Caki2 (cell line): ENCODE measurements around the gene HDAC7. TPM values are rescaled to one million over a fixed set of nuclear protein-coding genes. Genes with fewer than 3 reads are reported as not detected.

Experiments used
- DNase-seq: peaks from one replicate; pipeline ENCODE4 v3.0.0-alpha.2; 2015; ENCODE audit warnings: low read depth
- in situ Hi-C: cut with HindIII; loops from 2 replicates; pipeline ENCODE4 v1.10.0; 2016; ENCODE audit warnings: low sequenced_read_pairs, low pct_unique_long_range_greater_than_20kb, mixed read lengths
- total RNA-seq: library from RNA; depleted of rRNA; stranded (reverse); fragments of >200 nt; shearing (Covaris generic); gene quantifications from 2 replicates; pipeline ENCODE4 v1.2.3, GENCODE V29; 2014; ENCODE audit warnings: low replicate concordance

The HDAC7 gene
- total RNA-seq, 1 experiment from 2014 or later, result 12.4 TPM

- in situ Hi-C loops, result no loop called here
- DNase-seq, result no peak
Observed at GRCh38 chr12:47787596-47788319, 31.9 kb downstream of the HDAC7 start.

GRCh38 chr12:47786662-47787280 lies 32.9 kb downstream of the HDAC7 start:
- in situ Hi-C loops, result no loop called here

GRCh38 chr12:47785887-47786661 lies 33.6 kb downstream of the HDAC7 start:
- in situ Hi-C loops, result no loop called here
- no peak for DNase-seq

More at GRCh38 chr12:47786662-47787280, 32.9 kb downstream of the HDAC7 start:
- no peak for DNase-seq

GRCh38 chr12:47785036-47785886 lies 34.4 kb downstream of the HDAC7 start:
- DNase-seq, result peak; percentile 19
- in situ Hi-C loops, result no loop called here

GRCh38 chr12:47783821-47784819 lies 35.6 kb downstream of the HDAC7 start:
- in situ Hi-C loops, result no loop called here
- DNase-seq, result no peak

GRCh38 chr12:47783024-47783755 lies 36.5 kb downstream of the HDAC7 start:
- in situ Hi-C loops, result no loop called here
- DNase-seq, result no peak

- in situ Hi-C loops, result no loop called here
- DNase-seq, result no peak
Observed at GRCh38 chr12:47782372-47782770, 37.3 kb downstream of the HDAC7 start.

- DNase-seq, result peak; percentile 14
- in situ Hi-C loops, result no loop called here
Observed at GRCh38 chr12:47781479-47782371, 38.0 kb downstream of the HDAC7 start.

GRCh38 chr12:47779943-47780504 lies 39.7 kb downstream of the HDAC7 start:
- in situ Hi-C loops, result no loop called here
- no peak for DNase-seq

- peak; percentile 75 for DNase-seq
- in situ Hi-C loops, result no loop called here
Observed at GRCh38 chr12:47779301-47779942, 40.3 kb downstream of the HDAC7 start.

- in situ Hi-C loops, result no loop called here
- DNase-seq, result no peak
Observed at GRCh38 chr12:47778881-47779280, 40.8 kb downstream of the HDAC7 start.

GRCh38 chr12:47777741-47778558 lies 41.8 kb downstream of the HDAC7 start:
- DNase-seq, result peak; percentile 78
- in situ Hi-C loops, result no loop called here

- no peak for DNase-seq
- in situ Hi-C loops, result no loop called here
Observed at GRCh38 chr12:47777151-47777550, 42.6 kb downstream of the HDAC7 start.

- in situ Hi-C loops, result no loop called here
- DNase-seq, result peak; percentile 21
Observed at GRCh38 chr12:47776471-47777143, 43.1 kb downstream of the HDAC7 start.
